GM19452 (cell line): Measurements from ENCODE around the gene FAM13C.
"Not testable (repeated sequence)": the region's sequence is repeated elsewhere in the genome, so short reads cannot be mapped to it uniquely, and the experiment has no call there.

Source experiments
- ATAC-seq: cut with Tn5 transposase; IDR thresholded peaks from one replicate; pipeline ENCODE4 v1.9.1; 2021; ENCODE audit not compliant: unreplicated experiment

The FAM13C gene

DNA sequence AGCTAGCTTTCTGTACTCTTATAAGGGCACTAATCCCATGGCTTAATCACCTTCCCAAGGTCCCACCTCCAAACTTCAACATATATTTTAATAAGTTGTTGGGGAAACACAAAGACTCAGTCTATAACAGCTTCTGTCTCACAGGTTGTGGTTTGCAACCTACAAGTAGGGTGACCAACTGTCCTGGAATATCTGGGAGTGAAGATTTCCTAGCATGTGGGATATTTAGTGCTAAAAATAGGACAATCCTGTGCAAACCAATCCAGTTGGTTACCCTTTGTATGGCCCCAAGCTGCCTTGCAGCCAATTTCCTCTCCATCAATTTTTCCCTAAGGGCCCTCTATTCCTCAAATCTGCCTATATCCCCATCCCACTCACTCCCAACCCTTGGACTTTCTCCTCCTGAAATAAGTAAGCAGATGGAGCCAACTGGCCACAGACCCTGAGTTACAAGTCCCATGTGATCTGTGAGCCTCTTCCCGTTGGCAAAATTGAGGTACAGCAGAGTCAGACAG, 82.3 kb downstream of the FAM13C start:
- no peak for ATAC-seq

DNA sequence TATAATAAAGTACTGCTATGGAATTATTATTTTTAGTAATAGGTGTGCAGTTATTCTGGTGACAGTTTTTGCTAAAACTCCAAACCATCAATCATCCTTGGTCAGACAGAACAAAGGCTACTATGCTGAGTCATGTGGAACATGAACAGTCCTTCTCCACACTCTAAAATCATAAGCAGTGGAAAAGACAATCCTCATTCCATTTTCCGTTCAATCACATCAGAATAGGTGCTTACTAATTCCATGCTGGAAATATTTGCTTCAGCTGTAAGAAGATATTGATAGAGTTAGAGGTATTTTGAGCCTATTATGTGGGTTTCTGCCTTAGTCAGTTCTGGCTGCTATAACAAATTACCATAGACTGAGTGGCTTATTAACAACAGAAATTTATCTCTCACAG, 82.9 kb downstream of the FAM13C start:
- ATAC-seq, result no peak

- no peak for ATAC-seq
Observed at GRCh38 chr10:59276919-59277318, 85.4 kb downstream of the FAM13C start.

DNA sequence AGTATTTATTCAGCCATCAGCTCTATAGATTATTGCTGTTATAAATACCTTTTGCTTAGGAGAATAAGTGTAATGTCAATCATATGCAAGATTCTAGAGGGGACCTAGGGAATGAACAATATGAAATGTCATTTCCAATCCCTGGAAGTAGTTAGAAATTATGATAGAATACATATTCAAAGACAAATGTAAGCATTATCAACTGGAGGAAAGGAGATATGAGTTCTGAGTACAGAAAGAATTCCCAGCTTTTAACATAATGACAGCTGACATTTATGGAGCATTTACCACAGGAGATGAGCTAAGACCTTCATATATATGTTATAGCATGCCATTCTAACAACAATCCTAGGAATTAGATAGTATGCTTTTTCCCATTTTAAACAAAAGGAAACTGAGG, 86.2 kb downstream of the FAM13C start:
- ATAC-seq, result no peak

DNA sequence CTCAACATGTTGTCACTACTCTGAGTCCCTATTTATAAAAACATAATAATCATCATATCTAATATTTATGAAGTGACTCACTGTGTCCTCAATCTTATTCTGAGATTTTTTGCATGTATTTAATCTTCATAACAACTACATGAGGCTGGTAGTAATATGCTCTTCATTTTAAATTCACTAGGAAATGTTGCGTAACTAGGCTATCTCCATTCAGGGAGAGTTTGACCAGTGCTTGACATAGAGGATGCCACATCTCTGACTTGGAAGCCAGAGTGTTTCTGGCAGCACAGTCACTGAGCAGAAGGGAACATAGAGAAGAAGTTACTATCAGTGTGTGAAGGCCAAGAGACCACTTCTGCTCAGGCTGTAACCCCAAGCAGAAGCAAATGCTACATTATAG, 88.9 kb downstream of the FAM13C start:
- no peak for ATAC-seq

DNA sequence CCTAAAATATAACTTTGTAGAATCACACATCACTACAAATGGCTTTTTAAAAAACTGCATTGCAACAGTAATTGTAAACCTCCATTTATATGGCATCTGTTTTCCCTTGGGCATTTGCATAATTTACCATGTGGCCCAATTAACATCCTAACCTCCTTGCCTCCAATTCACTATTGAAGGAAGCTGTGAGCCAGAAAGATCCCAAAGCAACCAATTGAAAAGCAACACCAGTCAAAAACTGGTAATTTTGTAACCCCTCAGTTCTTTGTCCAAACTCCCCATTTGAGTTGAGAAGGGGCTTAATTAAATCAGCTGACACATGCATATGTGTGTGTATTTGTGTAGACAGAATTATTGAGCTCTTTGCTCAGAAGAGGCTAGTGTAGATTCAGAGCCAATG, 90.3 kb downstream of the FAM13C start:
- no peak for ATAC-seq

DNA sequence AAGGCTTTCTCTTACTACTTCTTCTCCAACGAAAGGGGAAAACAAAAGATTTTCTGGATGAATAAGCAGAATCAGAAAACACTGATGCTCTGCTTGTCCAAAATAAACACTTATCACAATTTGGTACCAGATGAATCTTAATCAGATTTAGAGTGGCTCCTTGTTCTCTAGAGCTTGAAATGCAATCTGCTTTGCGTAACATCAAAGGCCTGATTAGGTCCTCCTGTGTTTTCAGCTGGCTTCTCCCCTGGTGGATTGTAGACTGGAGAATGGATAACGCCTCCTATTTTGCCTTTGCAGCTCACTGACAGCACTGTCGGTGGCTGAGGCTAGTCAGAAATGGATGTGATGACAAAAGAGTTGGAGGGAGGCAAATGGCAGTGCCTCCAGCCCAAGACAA, 91.2 kb downstream of the FAM13C start:
- ATAC-seq, result no peak

DNA sequence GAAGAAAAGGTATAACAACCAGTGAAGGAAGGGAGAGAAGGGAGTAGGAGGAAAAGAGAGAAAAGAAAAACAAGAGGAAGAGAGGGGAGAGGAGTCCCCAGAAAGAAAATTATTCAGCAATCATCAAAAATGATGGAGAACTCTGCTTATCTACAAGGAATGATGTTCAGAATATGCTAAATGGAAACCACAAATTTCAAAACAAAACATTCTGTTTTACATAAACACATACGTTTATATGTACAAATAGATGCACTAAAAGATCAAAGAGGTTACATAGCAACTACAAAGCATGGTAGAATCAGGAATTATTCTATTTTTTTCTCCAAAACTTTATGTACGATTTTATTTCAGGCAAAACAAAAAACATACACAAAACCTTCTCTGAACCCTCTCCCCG, 91.9 kb downstream of the FAM13C start:
- no peak for ATAC-seq

GRCh38 chr10:59269651-59270050, 92.7 kb downstream of the FAM13C start:
- no peak for ATAC-seq

DNA sequence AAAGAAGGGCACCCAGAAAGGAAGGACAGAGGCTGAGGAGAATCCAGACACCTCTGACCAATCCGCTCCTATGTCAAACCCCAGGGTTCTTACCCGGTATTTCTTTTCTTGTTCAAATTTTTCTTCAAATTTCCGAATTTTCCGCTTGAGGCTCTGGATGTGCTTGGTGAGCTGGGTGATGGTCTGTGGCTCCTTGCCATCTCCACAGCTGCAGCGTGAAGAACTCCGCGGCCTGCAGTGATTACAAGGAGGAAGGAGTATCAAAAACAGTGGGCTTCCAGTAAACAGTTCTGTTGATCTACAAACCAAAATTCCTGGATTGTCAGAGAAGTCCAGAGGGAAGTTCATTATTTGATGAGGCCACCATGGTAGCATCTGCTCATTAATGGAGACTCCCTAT, 93.9 kb downstream of the FAM13C start:
- ATAC-seq, result no peak

DNA sequence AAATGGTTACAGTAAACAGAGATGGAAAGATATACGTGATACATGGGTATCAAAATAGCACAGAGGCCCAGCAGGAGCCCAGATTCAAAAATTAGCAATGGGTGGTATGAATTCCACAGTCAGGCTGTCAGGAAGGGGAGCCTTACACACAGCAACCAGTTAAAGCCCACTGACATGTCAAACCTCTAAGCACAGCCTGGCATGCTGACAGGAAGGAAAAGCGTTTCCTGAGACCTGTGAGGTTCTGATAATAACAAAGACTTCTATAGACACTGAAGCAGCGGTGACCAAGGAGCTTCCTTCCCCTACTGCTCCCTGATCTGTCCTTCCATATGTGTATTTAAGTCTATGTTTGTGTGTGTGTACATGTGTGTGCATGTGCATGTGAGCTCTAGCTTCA, 96.0 kb downstream of the FAM13C start:
- ATAC-seq, result no peak

DNA sequence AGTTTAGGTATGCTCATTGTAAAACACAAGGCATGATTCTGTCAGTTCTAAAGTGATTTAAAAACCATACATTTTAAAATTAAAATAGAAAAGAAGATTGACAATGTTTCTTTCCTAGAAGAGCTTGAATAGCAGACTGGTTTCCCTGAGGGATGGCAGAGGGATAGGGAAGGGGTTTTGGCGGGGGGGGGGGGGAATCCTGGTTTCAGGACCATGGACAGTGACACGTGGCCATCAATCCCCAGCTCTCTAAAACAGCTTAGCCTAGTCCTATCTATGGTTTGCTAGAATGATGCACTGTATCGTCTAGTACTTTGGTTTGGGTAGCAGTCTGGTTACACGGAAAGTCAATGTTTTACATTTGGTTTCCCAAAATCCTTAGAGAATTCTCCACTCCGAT, 97.2 kb downstream of the FAM13C start:
- ATAC-seq, result no peak

DNA sequence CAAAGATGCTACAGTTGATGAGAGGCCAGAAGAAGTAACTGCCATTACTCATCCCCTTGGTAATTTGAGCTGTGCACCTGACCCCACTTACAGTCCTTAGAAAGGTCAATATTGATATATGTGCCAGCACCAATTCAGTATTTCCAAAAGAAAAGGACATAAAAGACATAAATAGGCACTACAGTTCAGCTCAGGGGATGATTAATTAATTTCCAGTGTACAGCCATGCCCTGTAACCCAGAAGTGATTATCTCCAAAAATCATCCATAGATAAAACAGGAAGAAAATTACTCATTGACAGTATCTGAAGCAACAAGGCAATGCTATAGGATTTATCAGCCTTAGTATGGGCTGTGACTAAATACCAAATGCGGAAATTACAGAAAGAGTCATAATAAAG, 103.5 kb downstream of the FAM13C start:
- no peak for ATAC-seq

- ATAC-seq, result no peak
Observed at GRCh38 chr10:59257224-59257623, 105.1 kb downstream of the FAM13C start.

DNA sequence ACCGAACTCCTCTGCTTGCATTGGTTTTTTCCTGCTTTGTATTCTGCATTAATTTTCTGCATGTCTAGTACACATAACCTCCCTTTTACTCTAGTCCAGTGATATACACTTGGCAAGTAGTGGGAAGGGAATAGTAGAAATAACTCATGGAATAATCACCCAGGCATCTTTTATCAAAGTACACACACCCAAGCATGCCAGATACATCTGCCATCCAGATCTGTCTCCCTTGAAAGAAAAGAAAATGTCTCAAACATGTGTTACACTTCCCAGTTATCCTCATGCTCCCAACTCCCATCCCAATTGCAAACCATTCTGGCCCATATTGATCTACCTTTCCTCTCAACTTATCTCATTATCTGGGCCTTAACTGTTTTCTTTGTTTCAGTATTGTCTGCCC, 106.9 kb downstream of the FAM13C start:
- no peak for ATAC-seq

GRCh38 chr10:59252491-59252890, 109.9 kb downstream of the FAM13C start:
- no peak for ATAC-seq

GRCh38 chr10:59245686-59246085, 116.7 kb downstream of the FAM13C start:
- ATAC-seq, result no peak

GRCh38 chr10:59244871-59245270, 117.5 kb downstream of the FAM13C start:
- ATAC-seq, result no peak

DNA sequence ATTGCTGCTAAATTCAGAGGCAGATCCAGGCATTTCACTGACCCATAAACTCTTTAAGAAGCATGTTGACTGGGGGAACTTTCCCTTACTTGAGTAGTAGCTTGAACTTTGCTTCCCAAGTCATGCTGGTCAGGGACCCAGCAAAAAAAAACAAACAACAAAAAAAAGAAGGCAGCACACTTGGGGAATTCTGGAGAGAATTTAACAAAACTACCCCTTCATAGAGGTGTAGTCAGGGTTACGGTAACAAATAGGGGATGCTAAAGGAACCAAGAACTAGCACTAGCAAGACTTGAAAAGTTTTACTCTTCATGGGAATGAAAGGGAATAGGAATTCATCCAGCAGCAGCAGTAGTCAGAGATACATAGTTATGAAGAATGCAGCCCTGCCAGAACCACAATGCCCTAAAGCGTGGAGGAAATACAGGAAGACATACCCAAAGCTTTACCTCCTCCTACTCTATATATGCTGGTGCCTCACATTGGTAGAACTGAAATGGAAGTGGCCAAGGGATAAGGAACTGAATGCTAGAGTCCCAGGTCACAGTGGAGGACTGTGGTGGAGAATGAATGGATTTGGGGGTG, 118.6 kb downstream of the FAM13C start:
- no peak for ATAC-seq

GRCh38 chr10:59242991-59243390, 119.4 kb downstream of the FAM13C start:
- ATAC-seq, result no peak

DNA sequence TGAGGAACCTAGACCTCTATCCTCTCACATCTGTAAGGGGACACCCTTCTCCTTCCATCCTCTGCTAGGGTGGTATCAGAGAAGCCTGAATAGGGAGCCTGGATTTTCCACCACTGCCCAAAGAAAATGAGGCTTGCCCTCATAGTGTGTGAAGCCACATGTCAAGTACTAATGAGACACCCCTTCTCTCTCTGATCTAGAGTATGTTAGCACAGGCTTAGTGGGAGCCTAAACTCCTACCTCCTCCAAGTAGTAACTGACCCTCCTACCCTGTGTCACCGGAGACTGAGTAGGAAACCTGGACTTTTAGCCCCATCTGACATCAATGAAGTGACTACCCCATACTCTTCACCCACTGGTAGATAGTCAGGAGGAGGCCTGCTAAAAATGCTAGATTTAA, 120.3 kb downstream of the FAM13C start:
- ATAC-seq, result no peak

DNA sequence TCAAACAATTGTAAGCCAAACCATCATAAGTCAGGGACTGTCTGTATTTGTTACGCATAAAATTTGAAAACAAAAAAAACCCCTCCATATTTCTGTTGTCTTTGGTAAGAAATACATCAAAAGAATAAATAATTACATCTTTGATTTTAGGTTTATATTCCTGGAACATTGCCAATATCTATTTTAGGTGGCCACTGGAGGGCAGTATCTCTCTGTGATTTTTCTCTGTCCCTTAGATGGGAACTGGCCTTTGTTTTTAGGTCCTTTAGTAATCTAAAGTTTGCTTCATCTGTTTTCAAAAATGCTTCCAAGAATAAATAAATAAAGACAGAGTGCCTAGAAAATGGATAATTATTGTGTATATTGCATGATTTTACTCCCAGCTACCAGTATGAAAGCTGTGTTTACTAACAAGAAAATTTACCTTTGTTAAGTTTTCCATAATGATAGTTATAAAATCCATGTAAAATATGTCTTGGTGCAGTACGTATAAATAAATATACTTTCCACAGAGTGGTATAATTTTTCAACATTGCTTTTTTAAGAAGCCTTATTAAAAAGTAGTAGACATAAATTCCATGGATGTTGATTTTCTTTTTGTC, 121.7 kb downstream of the FAM13C start:
- no peak for ATAC-seq

DNA sequence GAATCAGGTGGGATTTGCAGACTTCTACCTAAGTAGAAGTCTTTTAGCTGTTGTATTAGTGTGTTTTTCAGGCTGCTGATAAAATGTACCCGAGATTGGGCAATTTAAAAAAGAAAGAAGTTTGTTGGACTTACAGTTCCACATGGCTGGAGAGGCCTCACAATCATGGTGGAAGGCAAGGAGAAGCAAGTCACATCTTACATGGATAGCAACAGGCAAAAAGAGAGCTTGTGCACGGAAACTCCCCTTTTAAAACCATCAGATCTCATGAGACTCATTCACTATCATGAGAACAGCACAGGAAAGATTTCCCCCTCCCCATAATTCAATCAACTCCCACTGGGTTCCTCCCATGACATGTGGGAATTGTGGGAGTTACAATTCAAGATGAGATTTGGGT, 123.2 kb downstream of the FAM13C start:
- ATAC-seq, result not testable (repeated sequence)
